NCI-H1436 (cell line): ENCODE data around the gene IL34.

Source experiments
- DNase-seq: peaks from one replicate; lab custom pipeline; 2025; lab: John Stamatoyannopoulos, UW

IL34 gene

DNA sequence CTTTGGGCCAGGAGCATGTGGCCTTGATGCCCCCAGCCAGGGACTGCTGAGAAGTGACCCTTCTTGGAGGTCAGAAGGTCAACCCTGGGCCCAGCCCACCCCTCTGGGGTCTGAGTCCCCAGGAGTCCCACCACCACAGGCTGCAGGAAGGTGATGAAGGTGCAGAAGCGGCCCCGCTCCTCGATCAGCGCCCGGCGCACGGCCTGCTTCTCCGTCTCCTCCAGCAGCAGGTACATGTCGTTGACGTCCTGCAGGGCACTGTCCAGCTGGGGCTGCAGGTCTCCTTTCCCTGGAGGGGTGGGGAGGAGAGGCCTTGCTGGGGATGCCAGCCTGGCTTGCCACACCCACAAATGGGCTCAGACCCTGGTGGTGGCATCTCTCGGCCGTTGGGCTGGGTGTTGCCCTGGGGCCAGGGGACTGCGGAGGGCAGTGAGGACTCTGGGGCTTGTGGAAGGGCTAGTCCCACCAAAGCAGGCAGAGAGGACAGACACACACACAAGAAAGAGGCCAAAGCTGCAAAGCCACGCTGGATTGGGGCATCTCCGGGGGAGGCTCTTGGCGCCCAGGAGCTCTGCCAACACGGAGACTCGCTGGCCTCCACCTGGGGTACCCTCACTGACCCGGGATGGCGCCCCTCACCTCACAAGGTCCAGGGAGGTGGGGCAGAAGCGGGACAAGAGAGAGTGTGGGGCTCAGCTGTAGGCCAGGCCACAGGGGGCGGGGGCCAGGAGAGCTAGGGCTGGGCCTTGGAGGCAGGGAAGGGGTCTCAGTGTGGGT, 31.9 kb downstream of the IL34 start:
- no peak for DNase-seq

GRCh38 chr16:70678898-70679670, 32.7 kb downstream of the IL34 start:
- DNase-seq, result no peak

GRCh38 chr16:70679671-70680494, 33.5 kb downstream of the IL34 start:
- DNase-seq, result no peak

- no peak for DNase-seq
Measured at GRCh38 chr16:70680495-70681381, 34.4 kb downstream of the IL34 start.

GRCh38 chr16:70681382-70682238, 35.3 kb downstream of the IL34 start:
- no peak for DNase-seq

DNA sequence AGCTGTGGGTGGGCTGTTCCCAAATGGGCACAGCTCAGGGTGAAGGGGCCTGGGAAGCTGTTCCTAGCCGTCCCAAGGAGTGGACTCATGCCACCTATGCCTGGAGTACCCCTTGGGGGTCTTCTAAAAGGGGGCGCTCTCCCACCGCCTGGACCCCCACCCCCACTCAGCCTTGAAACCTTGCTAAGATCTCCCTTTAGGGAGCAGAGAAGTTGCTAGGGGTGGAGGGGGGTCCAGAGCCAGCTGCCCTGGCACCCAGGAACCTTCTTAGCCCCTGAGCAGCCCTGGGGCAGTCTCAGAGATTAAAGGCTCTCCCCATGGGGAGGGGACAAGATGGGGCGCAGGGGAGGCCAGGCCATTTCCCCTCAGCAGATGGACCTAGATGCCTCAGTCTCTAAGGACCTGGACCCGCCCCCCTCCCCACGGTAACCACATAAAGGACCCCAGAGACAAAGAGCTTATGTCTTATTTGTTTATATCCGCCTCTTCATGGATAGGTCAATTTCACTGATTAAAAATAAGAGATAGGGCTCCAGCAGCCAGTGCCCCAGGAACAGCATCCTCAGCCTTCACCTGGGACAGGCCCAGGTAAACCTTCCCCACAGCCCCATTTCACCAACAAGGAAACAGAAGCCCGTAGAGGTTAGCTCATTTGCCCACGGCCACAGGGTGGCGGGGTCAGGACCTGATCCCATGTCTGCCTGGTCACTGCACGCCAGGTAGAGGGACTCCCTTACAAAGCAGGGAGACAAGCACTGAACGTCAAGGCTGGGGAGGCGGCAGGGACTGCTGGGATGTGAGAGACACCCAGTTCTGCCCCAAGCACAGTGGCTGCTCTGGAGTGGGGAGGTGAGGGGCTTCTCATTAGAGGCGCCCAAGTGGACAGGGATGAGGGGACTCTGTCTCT, 36.1 kb downstream of the IL34 start:
- no peak for DNase-seq

- DNase-seq, result no peak
Measured at GRCh38 chr16:70683146-70683944, 37.0 kb downstream of the IL34 start.

- no peak for DNase-seq
Measured at GRCh38 chr16:70684146-70685060, 38.0 kb downstream of the IL34 start.

GRCh38 chr16:70685061-70685937, 38.9 kb downstream of the IL34 start:
- DNase-seq, result no peak

GRCh38 chr16:70685938-70686375, 39.6 kb downstream of the IL34 start, which contains the start of gene MTSS2:
Gene MTSS2, minus strand, starts transcription at chr16:70686053. Its CDS starts 262 bp downstream, at chr16:70685791.
- peak; percentile 74 for DNase-seq

- DNase-seq, result no peak
Measured at GRCh38 chr16:70686376-70687101, 40.2 kb downstream of the IL34 start.

- no peak for DNase-seq
Measured at GRCh38 chr16:70687102-70687511, 40.7 kb downstream of the IL34 start.

DNA sequence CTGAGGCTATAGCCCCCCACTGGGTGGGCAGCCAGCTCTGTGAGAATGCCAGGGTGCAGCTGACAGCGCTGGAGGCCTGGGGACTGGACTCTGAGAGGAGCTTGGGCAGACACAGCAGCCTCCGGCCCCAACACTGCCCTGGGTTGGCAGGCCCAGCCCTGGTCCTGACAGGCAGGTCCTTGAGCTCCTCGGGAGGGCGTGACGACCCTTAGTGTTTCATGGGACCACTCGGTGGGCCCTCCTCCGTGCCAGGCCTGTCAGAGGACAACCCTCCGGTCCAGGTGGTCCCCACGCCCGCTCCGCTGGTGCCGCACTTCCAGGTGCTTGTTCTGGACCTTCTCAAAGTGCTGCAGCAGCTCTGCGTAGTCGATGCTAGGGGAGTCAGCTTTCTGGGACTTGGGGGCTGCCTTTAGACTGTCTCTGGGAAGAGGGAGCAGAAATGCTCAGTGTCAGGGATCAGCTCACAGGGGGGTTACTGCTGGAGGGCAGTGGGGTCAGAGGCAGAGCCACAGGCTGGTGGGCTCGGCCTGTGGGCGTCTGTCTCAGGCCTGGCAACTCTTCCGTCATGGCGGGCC, 41.4 kb downstream of the IL34 start:
- DNase-seq, result no peak

GRCh38 chr16:70688246-70688742, 41.9 kb downstream of the IL34 start:
- no peak for DNase-seq
